Measurements from ENCODE around the gene TNFSF9.

Gene TNFSF9

GRCh38 chr19:6530386-6531162, at the start of gene TNFSF9:
Gene TNFSF9, plus strand, starts transcription at chr19:6531026. Its CDS starts 11 bp downstream, at chr19:6531037.
- no peak for TF ChIP-seq ZNF274 (IDR thresholded peaks at IDR 0.05; ENCODE audit: low read depth, low read length)
- H3K4me3 ChIP-seq (ENCODE audit: low read length) = peak within 1 kb of the TSS; percentile 97

GRCh38 chr19:6481541-6482342, 49.1 kb upstream of the TNFSF9 start, which contains the start of gene DENND1C:
Gene DENND1C, minus strand, starts transcription at chr19:6481787. Its CDS starts 92 bp downstream, at chr19:6481695.
- peak within 1 kb of the TSS; percentile 82 for H3K4me3 ChIP-seq (ENCODE audit: low read length)
- TF ChIP-seq ZNF274 (IDR thresholded peaks at IDR 0.05; ENCODE audit: low read depth, low read length) = no peak

GRCh38 chr19:6482343-6482686, 48.5 kb upstream of the TNFSF9 start:
- no peak for TF ChIP-seq ZNF274 (IDR thresholded peaks at IDR 0.05; ENCODE audit: low read depth, low read length)
- H3K4me3 ChIP-seq (ENCODE audit: low read length) = no peak overlapping the region

- no peak for TF ChIP-seq ZNF274 (IDR thresholded peaks at IDR 0.05; ENCODE audit: low read depth, low read length)
- no peak overlapping the region for H3K4me3 ChIP-seq (ENCODE audit: low read length)
Measured at GRCh38 chr19:6483235-6483634, 47.6 kb upstream of the TNFSF9 start.

- H3K4me3 ChIP-seq (ENCODE audit: low read length) = no peak overlapping the region
- TF ChIP-seq ZNF274 (IDR thresholded peaks at IDR 0.05; ENCODE audit: low read depth, low read length) = no peak
Measured at GRCh38 chr19:6484230-6484629, 46.6 kb upstream of the TNFSF9 start.

- no peak overlapping the region for H3K4me3 ChIP-seq (ENCODE audit: low read length)
- no peak for TF ChIP-seq ZNF274 (IDR thresholded peaks at IDR 0.05; ENCODE audit: low read depth, low read length)
Measured at GRCh38 chr19:6484831-6485230, 46.0 kb upstream of the TNFSF9 start.

- peak overlapping the region; percentile 65; the same call in 1 of the 2 replicates for H3K4me3 ChIP-seq (ENCODE audit: low read length)
- TF ChIP-seq ZNF274 (IDR thresholded peaks at IDR 0.05; ENCODE audit: low read depth, low read length) = no peak
Measured at GRCh38 chr19:6489278-6490061, 41.4 kb upstream of the TNFSF9 start.

GRCh38 chr19:6490134-6490533, 40.7 kb upstream of the TNFSF9 start:
- no peak for TF ChIP-seq ZNF274 (IDR thresholded peaks at IDR 0.05; ENCODE audit: low read depth, low read length)
- peak overlapping the region; percentile 65; the same call in 1 of the 2 replicates for H3K4me3 ChIP-seq (ENCODE audit: low read length)

GRCh38 chr19:6491802-6492592, 38.8 kb upstream of the TNFSF9 start:
- TF ChIP-seq ZNF274 (IDR thresholded peaks at IDR 0.05; ENCODE audit: low read depth, low read length) = no peak
- H3K4me3 ChIP-seq (ENCODE audit: low read length) = no peak overlapping the region

- H3K4me3 ChIP-seq (ENCODE audit: low read length) = no peak overlapping the region
- no peak for TF ChIP-seq ZNF274 (IDR thresholded peaks at IDR 0.05; ENCODE audit: low read depth, low read length)
Measured at GRCh38 chr19:6494438-6495036, 36.3 kb upstream of the TNFSF9 start.

- H3K4me3 ChIP-seq (ENCODE audit: low read length) = no peak overlapping the region
- no peak for TF ChIP-seq ZNF274 (IDR thresholded peaks at IDR 0.05; ENCODE audit: low read depth, low read length)
Measured at GRCh38 chr19:6495947-6496346, 34.9 kb upstream of the TNFSF9 start.

- H3K4me3 ChIP-seq (ENCODE audit: low read length) = no peak overlapping the region
- TF ChIP-seq ZNF274 (IDR thresholded peaks at IDR 0.05; ENCODE audit: low read depth, low read length) = no peak
Measured at GRCh38 chr19:6498294-6499036, 32.4 kb upstream of the TNFSF9 start.
